GM23248 (cell line): ENCODE measurements around the gene PPEF1. TPM values are rescaled to one million over a fixed set of nuclear protein-coding genes. Genes with fewer than 3 reads are reported as not detected.

Source experiments
- DNase-seq: peaks from one replicate; pipeline ENCODE4 v3.0.0-alpha.2; 2015
- H2AFZ ChIP-seq: fragments of 200-600 bp; sonication (generic); 2 replicates; pipeline ENCODE4 v1.6.1; 2016; ENCODE audit warnings: antibody characterized with exemption
- H3F3A ChIP-seq: fragments of 200-600 bp; sonication (generic); 2 replicates; pipeline ENCODE4 v1.6.1; 2016; ENCODE audit warnings: mild to moderate bottlenecking, antibody characterized with exemption, mixed run types; ENCODE audit not compliant: insufficient read depth
- H3K27ac ChIP-seq: fragments of 200-600 bp; sonication (generic); 2 replicates; pipeline ENCODE4 v1.5.1; 2016; ENCODE audit warnings: mild to moderate bottlenecking
- H3K27me3 ChIP-seq: fragments of 200-600 bp; sonication (generic); replicated peaks from 2 replicates; pipeline ENCODE4 v1.6.1; 2016; ENCODE audit warnings: mild to moderate bottlenecking; ENCODE audit not compliant: insufficient read depth
- H3K36me3 ChIP-seq: fragments of 200-600 bp; sonication (generic); 2 replicates; pipeline ENCODE4 v1.6.1; 2016; ENCODE audit warnings: low read depth, mild to moderate bottlenecking
- H3K4me1 ChIP-seq: fragments of 200-600 bp; sonication (generic); 2 replicates; pipeline ENCODE4 v1.6.1; 2016; ENCODE audit warnings: mild to moderate bottlenecking; ENCODE audit not compliant: insufficient read depth
- H3K4me2 ChIP-seq: fragments of 200-600 bp; sonication (generic); one replicate; pipeline ENCODE4 v1.6.1; 2016; ENCODE audit warnings: mild to moderate bottlenecking; ENCODE audit not compliant: unreplicated experiment
- H3K4me3 ChIP-seq: fragments of 200-600 bp; sonication (generic); 2 replicates; pipeline ENCODE4 v1.5.1; 2016; ENCODE audit warnings: mild to moderate bottlenecking
- H3K79me2 ChIP-seq: fragments of 200-600 bp; sonication (generic); 2 replicates; pipeline ENCODE4 v1.6.1; 2016; ENCODE audit warnings: mild to moderate bottlenecking; ENCODE audit not compliant: insufficient read depth
- H3K9ac ChIP-seq: fragments of 200-600 bp; sonication (generic); 2 replicates; pipeline ENCODE4 v1.6.1; 2016; ENCODE audit warnings: mild to moderate bottlenecking
- H3K9me2 ChIP-seq: fragments of 200-600 bp; sonication (generic); 2 replicates; pipeline ENCODE4 v1.6.1; 2016; ENCODE audit warnings: mixed run types, mild to moderate bottlenecking, moderate library complexity; ENCODE audit not compliant: insufficient read depth
- H3K9me3 ChIP-seq: fragments of 200-600 bp; sonication (generic); one replicate; pipeline ENCODE4 v1.6.1; 2017; ENCODE audit warnings: low read depth
- H4K20me1 ChIP-seq: fragments of 200-600 bp; sonication (generic); 2 replicates; pipeline ENCODE4 v1.6.0; 2016; ENCODE audit not compliant: insufficient read depth
- EZH2 ChIP-seq: fragments of 200-600 bp; sonication (generic); IDR thresholded peaks from 2 replicates; pipeline ENCODE4 v1.6.1; 2018; ENCODE audit warnings: antibody characterized with exemption, mild to moderate bottlenecking; ENCODE audit not compliant: insufficient read depth, poor library complexity, severe bottlenecking
- EZH2phosphoT487 ChIP-seq: fragments of 200-600 bp; sonication (generic); IDR thresholded peaks from 2 replicates; pipeline ENCODE4 v1.6.1; 2018; ENCODE audit warnings: antibody characterized with exemption, moderate library complexity, mild to moderate bottlenecking, low read depth; ENCODE audit not compliant: insufficient read depth
- WGBS, 2 experiments: methylation state at CpG; one replicate each; pipeline ENCODE4 v1.1.6; 2015 to 2017; ENCODE audit warnings: low lambda C conversion rate in 2 of 2, low coverage in 1 of 2; ENCODE audit errors: missing lambda C conversion rate in 2 of 2; 5-methylcytosine and 5-hydroxymethylcytosine counted together
- in situ Hi-C: fragments of 300-500 bp; cut with MboI; formaldehyde crosslinking; loops from 2 replicates; pipeline ENCODE4 v1.15.0; 2020
- polyA plus RNA-seq: library from polyadenylated mRNA; unstranded; fragments of >200 nt; fragmentation: Nextera tagmentation; extraction: Ambion mirVana; gene quantifications from 2 replicates; pipeline ENCODE4 v1.2.1, GENCODE V29; 2016
- total RNA-seq: library from RNA; depleted of rRNA; stranded (reverse); fragments of >200 nt; shearing (Covaris generic); gene quantifications from 2 replicates; pipeline ENCODE4 v1.2.3, GENCODE V29; 2014; rRNA removed

PPEF1 gene
- not detected in 2 replicates for total RNA-seq
- not detected in 2 replicates for polyA plus RNA-seq

GRCh38 chrX:18707426-18708049, at the start of gene PPEF1:
PPEF1 (plus strand) TSS chrX:18707645; CDS start chrX:18707781, 136 bp downstream.
- TF ChIP-seq EZH2phosphoT487, result no peak
- no peak for TF ChIP-seq EZH2
- Histone ChIP-seq H3K27ac (no peak within 1 kb of the TSS), H3K9ac (no peak within 1 kb of the TSS), H3F3A (no peaks in the 10 kb centered on the region), H3K4me3 (no peak within 1 kb of the TSS), H4K20me1 (no peaks in the 10 kb centered on the region), H3K4me2 (no peak within 1 kb of the TSS), H3K79me2 (no peaks in the 10 kb centered on the region), H3K4me1 (no peaks in the 10 kb centered on the region), H3K36me3 (no peaks in the 10 kb centered on the region), H2AFZ (no peak within 1 kb of the TSS), H3K9me2 (no peaks in the 10 kb centered on the region), H3K27me3 (no peaks in the 10 kb centered on the region), H3K9me3 (no peaks in the 10 kb centered on the region)
- WGBS, 2 experiments, result 3 to 7% methylated on average over 7 to 8 of the region's 8 CpGs
- no peak for DNase-seq
- in situ Hi-C loops, result no loop called here

DNA sequence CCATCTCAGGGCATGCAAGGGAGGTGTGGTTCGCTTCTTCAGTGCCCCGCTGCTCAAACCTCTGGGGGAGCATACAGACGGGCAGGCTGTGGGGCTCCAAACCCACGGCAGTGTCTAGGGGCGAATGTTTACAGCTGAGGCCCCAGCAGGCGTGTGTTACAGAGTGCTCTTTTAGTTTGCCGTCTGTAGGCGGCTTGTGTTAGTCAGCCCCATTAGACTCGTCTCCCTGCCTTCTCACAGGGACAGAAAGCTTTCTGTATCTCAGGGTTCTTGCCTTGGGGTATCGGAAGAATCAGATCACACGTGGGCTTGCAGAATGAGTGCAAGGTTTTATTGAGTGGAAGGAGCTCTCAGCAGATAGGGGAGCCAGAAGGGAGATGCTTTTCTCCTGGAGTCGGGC, 46.2 kb upstream of the PPEF1 start:
- H3K4me3 ChIP-seq, result no peak overlapping the region
- DNase-seq, result no peak
- TF ChIP-seq EZH2 (no peak), EZH2phosphoT487 (no peak)

GRCh38 chrX:18664947-18665346, 42.5 kb upstream of the PPEF1 start:
- TF ChIP-seq EZH2phosphoT487, result no peak
- no peak for TF ChIP-seq EZH2
- no peak for DNase-seq
- in situ Hi-C loops, result no loop called here
- Histone ChIP-seq H3K9me2 (no peaks in the 10 kb centered on the region), H3K27me3 (no peaks in the 10 kb centered on the region), H2AFZ (no peak overlapping the region), H4K20me1 (no peaks in the 10 kb centered on the region), H3K79me2 (no peaks in the 10 kb centered on the region), H3K9me3 (no peaks in the 10 kb centered on the region), H3K27ac (no peak overlapping the region), H3K4me3 (no peak overlapping the region), H3K4me1 (no peaks in the 10 kb centered on the region), H3K36me3 (no peaks in the 10 kb centered on the region), H3K4me2 (no peak overlapping the region), H3F3A (no peaks in the 10 kb centered on the region), H3K9ac (no peak overlapping the region)
- 74 to 83% methylated on average over 5 to 8 of the region's 8 CpGs for WGBS, 2 experiments

More for the DNA sequence above, 46.2 kb upstream of the PPEF1 start:
- Histone ChIP-seq H3K36me3 (no peaks in the 10 kb centered on the region), H2AFZ (no peak overlapping the region), H3K27me3 (no peaks in the 10 kb centered on the region), H3K9me2 (no peaks in the 10 kb centered on the region), H3K4me1 (no peaks in the 10 kb centered on the region), H3K27ac (no peak overlapping the region), H4K20me1 (no peaks in the 10 kb centered on the region), H3K79me2 (no peaks in the 10 kb centered on the region), H3K9ac (no peak overlapping the region), H3F3A (no peaks in the 10 kb centered on the region), H3K4me2 (no peak overlapping the region), H3K9me3 (no peaks in the 10 kb centered on the region)
- WGBS, 2 experiments, result 74 to 80% methylated on average over 8 of the region's 12 CpGs
- in situ Hi-C loops, result no loop called here

DNA sequence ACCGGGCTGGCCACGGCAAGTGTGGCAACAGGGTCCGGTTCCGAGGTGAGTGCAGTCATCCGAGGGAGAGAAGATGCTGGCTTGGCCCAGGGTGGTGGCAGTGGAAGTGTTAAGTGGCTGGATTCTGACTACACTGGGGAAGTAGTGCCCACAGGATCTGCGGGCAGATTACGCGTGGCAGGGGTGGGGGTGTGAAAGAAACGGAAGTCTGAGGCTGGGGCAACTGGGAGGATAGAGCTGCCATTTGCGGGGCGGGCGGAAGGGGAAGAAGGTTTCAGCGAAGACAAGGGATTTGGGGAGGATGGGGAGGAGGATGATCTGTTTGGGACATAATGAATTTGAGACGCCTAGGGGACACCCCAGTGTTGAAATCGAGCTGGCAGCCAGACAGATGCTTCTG, 40.8 kb upstream of the PPEF1 start:
- H3K27me3 ChIP-seq, result no peaks in the 10 kb centered on the region
- WGBS, 2 experiments, result 83 to 85% methylated on average over 8 to 15 of the region's 15 CpGs
- H3K4me1 ChIP-seq, result no peaks in the 10 kb centered on the region
- H3K4me3 ChIP-seq, result no peak overlapping the region
- H2AFZ ChIP-seq, result no peak overlapping the region
- H3F3A ChIP-seq, result no peaks in the 10 kb centered on the region
- no peaks in the 10 kb centered on the region for H3K9me3 ChIP-seq
- H3K27ac ChIP-seq, result no peak overlapping the region
- H3K36me3 ChIP-seq, result no peaks in the 10 kb centered on the region
- H3K9me2 ChIP-seq, result no peaks in the 10 kb centered on the region
- H3K79me2 ChIP-seq, result no peaks in the 10 kb centered on the region
- H3K4me2 ChIP-seq, result no peak overlapping the region
- in situ Hi-C loops, result no loop called here
- DNase-seq, result no peak
- H3K9ac ChIP-seq, result no peak overlapping the region
- no peaks in the 10 kb centered on the region for H4K20me1 ChIP-seq
- TF ChIP-seq EZH2 (no peak), EZH2phosphoT487 (no peak)
